Stimulated activated CD8-positive, alpha-beta memory T cell treated with anti-CD3 and anti-CD28 coated beads, Interleukin-2, amount 100 ng/mL, for 1 hour (primary cell): Measurements from ENCODE around the gene HMGB2.

Experiments used
- DNase-seq, 2 donors: peaks; one replicate each; pipeline ENCODE4 v3.0.0-alpha.2; 2020; ENCODE audit warnings: low read depth in 2 of 2

HMGB2 gene

DNA sequence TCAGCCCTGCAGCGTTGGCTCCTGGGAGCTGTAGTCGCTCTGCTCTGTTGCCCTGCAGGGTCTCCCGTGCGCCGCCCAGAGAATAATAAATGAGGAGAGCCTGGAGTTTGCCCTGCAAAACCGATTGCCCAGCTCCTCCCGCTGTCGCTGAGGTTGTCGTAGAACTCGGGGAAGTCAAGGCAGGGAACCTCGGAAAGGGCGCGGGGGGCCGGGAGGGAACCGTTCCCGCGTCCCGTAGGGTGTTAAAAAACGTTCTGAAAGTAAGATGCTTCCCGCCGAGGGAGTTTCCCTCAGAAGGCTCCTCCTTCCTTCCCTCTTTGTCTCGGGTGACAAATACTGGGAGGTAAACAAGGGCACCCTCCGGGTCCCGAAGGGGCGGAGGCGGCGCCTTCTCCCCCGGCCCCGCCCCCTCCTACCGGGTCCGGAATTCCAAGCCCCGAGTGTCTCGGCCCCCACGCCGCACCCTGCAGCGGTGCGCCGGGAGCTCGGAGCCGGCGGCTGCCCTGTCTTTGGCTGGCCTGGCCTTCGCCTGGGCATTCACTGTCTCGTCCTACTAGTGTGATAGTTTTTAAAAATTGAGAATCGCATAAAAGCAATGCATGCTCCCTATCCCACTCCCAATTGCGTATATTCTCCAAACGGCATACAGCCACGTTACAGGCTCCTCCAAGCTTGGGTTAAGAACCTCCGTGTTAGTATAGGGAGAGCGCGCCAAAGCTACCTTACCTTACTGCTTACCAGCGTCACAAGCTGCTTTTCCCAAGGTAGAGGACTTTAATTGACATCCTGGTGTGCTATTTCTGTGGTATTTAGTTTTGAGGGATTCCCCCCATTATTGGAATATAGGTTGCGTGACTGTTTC, 964 bp upstream of the HMGB2 start:
- DNase-seq: peak in 1 of 2 donors; percentile 3

DNA sequence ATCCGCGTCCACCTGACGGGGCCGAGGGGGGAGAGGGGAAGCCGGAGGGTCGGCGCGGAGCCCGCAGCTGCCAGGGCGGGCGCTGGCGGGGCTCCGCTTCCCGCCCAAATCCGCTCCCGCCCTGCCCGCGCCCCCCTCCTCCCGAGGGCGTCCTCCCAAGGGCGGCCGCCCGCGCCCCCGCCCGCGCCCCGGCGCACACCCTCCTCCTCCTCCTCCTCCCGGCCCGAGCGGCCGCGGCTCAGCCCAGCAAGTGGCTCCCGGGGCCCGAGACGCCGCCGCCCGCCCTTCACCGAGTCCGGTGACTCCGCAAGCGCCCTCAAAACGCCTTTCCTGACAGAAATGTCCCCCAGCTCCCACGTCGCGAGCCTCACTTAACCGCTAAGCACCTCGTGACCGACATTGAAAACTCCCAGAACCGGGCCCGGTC, 487 bp downstream of the HMGB2 start:
- DNase-seq: peak; percentile 6 to 23

GRCh38 chr4:173332963-173333657, 1.0 kb downstream of the HMGB2 start:
- DNase-seq: no peak

- no peak for DNase-seq
Measured at GRCh38 chr4:173332021-173332487, 2.1 kb downstream of the HMGB2 start.

GRCh38 chr4:173330590-173330989, 3.6 kb downstream of the HMGB2 start:
- no peak for DNase-seq

GRCh38 chr4:173328236-173328901, 5.8 kb downstream of the HMGB2 start:
- DNase-seq: no peak

DNA sequence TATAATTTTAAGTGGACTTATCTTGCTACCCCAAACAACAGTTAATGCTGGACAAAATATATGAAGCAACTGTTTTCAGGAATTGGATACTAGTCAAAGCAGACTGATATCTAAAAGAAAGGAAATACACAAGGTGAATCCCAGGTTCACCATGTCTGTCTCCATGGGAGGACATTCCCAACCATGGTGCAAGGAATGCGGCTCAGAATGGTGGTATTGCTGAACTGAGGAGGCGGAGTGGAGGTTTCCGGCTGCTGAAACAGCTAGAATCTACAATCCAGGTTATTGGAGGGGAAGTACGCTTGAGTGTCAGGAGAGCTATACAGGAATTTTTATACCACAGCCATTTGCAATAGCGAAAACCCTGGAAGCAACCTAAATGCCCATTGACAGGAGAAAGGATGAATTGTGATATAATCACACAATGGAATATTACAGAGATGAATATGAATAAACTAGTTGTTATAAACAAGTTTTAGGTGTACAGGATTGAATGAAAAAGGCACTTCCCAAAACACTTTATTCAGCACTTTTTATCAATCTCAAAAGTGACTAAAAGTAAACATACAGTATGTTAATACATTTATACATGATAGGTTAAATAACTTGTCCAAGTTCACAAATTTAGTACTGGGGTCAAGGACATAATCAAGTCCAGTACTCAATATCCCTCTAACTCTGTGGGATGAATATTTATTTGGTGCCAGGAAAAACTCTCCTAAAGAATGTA, 9.0 kb downstream of the HMGB2 start:
- DNase-seq: no peak

DNA sequence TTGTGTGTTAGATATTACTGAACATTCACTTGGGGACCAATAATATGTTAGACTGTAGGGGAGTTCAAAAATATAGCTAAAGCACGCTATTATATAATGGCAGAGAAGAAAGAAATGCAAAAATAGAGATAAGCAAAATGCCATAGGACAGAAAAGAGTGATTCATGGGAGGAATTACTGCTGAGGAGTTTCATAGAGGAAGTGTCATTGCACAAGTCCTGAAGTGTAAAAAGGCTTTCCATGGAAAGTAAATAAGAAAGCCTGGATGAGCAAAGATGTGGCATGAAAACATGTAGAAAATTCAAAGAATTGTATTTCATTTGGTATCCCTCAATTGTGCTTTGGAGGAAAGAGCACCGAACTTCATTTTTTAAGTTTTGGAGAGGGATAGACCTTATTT, 14.5 kb downstream of the HMGB2 start:
- no peak for DNase-seq

DNA sequence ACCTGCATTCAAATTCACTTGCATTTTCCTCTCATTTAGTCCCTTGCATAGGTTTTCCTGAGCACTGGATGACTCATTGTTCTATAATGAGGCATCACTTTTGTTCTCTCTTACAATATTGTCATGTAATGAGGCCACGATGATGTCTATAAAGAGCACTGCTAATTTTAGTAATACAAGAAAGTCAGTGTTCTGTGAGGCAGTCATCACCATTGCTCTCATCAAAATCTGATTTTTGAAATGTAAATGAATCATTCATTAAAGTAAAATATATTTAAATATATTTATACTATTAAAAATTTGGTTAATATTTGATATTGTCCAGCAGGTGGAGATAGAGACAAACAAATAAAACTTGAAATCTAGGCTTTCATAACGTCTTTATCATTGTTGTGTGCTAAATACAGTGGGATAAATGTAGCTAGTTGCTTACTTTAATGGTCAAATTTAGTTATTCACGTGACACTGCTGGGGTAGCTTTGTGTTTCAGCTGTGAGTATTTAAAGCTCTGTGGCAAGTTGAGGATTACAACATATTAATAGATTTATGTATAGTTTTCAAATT, 15.4 kb downstream of the HMGB2 start:
- DNase-seq: no peak

GRCh38 chr4:173318240-173318639, 15.9 kb downstream of the HMGB2 start:
- no peak for DNase-seq

- no peak for DNase-seq
Measured at GRCh38 chr4:173317004-173317403, 17.2 kb downstream of the HMGB2 start.

DNA sequence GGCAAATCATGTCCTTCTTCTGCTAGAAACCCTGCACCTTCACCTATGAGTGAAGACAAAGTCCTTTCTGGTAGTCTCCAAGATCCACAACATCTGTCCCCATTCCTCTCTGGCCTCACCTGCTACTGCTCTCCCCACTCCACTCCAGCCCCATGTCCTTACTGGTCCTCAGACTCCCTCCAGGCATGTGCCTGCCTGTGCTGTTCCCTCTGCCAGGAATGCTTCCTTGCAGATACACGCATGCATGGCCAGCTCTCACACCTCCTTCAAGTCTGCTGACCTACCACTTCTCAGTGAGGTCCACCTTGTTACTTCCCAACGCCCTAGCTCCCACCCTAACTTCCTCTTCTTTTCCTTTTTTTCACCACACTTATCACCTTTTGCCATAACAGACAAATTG, 18.1 kb downstream of the HMGB2 start:
- DNase-seq: no peak

DNA sequence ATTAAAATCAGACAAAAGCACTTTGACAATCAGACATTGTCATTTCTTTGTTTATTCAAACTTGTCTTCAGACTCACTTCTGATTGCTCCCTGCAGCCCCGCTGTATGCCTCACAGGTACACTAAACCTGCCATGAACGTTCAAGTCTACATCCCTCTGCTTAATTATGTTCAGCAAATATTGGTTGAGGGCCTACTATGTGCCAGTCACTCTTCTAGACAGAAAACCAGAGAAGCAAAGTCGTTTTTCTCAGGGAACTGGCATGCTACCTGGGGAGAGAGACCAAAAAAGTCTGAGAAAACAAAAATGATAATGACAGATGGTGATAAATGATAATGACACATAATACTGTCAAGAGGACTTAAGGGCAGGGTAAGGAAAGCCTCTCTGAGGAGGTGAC, 19.4 kb downstream of the HMGB2 start:
- DNase-seq: no peak

- no peak for DNase-seq
Measured at GRCh38 chr4:173311368-173311767, 22.8 kb downstream of the HMGB2 start.

GRCh38 chr4:173307778-173308177, 26.4 kb downstream of the HMGB2 start:
- DNase-seq: no peak

DNA sequence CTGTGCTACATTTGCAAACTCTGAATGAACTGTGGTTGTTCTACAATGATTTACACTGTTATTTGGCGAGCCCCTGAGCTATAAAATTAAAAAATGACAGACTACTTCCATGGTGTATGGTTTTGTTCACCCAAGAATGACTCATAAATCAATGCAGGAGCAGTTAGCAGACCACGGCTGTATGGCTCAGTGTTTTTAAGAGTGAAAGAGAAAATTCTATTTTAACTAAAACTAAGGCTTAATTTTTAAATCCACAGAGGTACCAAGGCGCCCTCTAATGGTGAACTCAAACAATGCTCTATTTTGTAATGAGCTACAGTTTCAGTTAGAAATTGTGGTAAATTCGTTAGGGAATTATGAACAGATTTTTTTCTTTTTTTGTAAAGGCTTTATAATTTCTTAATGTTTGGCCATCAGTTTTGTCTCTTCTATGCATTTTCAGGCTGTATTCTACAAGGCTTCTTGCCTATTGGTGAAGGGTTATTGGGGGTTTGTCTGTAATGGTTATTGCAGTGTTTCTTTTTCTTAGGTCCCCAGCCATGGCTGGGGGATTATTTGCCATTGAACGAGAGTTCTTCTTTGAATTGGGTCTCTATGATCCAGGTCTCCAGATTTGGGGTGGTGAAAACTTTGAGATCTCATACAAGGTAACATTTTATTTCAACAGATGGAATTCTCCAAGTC, 32.5 kb downstream of the HMGB2 start:
- DNase-seq: no peak

DNA sequence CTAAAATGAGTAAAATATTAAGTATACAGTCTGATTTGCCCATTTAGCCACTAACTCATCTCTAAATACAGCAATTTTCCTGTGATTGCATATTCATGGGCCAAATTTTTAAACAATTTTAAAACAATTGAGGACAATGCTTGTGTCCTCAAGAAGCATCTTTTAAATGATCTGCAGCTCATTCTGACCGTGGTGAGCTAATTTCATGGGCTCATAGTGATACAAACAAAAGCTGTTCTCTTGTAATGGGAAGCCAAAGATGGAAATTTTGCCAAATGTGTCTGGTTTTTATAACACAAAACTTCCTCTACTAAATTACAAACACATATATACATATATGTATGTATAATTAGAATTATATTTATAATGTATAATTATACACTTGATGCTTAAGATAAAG, 39.7 kb downstream of the HMGB2 start:
- no peak for DNase-seq

DNA sequence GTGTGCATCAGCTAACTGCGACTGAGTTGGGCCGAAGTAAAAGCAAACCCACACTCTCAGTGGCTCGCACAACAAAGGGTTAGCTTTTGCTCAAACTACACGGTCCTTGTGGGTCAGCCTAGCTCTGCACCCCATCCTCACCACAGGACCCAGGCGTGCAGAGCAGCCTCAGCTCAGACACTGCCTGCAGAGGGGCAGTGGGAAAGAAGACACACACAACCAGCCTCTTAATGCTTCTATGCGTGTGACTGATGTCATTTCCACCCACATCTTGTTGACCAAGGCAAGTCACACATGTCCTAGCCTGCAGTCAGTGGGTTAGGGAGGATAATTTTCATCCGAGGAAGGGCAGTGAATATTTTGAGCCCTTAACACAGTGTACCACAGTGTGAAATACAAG, 40.5 kb downstream of the HMGB2 start:
- no peak for DNase-seq

DNA sequence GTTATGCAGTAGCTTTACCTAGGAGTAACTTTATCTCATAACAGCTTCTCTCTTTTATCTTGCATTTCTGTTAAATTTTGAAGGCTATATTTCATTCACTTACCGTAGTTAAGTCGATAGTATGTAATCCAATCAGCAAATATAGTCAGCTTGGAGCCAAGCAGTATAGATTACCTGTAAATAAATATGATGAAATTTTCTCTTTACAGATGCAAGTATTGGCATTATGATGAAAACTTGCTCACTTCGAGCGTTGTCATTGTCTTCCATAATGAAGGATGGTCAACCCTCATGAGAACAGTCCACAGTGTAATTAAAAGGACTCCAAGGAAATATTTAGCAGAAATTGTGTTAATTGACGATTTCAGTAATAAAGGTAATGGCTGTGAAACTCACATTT, 42.3 kb downstream of the HMGB2 start:
- no peak for DNase-seq

DNA sequence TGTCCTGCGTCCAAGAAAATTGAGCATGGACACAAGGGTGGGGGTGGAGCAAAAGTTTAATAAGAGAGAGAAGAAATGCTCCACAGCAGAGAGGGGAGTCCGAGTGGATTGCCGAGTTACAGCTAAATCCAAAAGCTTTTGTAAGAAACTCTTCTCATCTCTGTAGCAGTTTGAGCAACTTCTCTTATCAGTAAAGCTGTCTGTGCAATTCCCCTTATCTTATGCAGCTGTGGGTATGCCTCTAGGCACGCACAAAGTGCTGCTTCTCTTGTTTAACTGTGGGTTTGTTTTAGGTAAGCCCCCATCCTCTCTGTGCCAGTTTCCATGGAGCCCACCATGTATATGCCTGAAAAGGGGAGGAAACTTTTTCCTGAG, 44.8 kb downstream of the HMGB2 start:
- DNase-seq: no peak
